Karpas-422 (cell line): ENCODE data around the gene TRIOBP. TPM values are rescaled to one million over a fixed set of nuclear protein-coding genes. Genes with fewer than 3 reads are reported as not detected.

ENCODE experiments used
- DNase-seq: peaks from one replicate; pipeline ENCODE4 v3.0.0-alpha.2; 2015
- H2AFZ ChIP-seq: fragments of 200-600 bp; sonication (generic); 2 replicates; pipeline ENCODE4 v1.6.1; 2014; ENCODE audit warnings: antibody characterized with exemption, low read length, mixed read lengths
- H3K27ac ChIP-seq: fragments of 200-600 bp; sonication (generic); 2 replicates; pipeline ENCODE4 v1.5.1; 2014; ENCODE audit warnings: mild to moderate bottlenecking, low read length, moderate library complexity
- H3K27me3 ChIP-seq: fragments of 200-600 bp; sonication (generic); 2 replicates; pipeline ENCODE4 v1.6.1; 2014; ENCODE audit warnings: low read length, mixed read lengths
- H3K36me3 ChIP-seq: fragments of 200-600 bp; sonication (generic); 2 replicates; pipeline ENCODE4 v1.6.1; 2014; ENCODE audit warnings: low read length, mixed read lengths; ENCODE audit not compliant: insufficient read depth
- H3K4me1 ChIP-seq: fragments of 200-600 bp; sonication (generic); 2 replicates; pipeline ENCODE4 v1.6.1; 2014; ENCODE audit warnings: mild to moderate bottlenecking, low read length, mixed read lengths
- H3K4me2 ChIP-seq: fragments of 200-600 bp; sonication (generic); 2 replicates; pipeline ENCODE4 v1.6.1; 2014; ENCODE audit warnings: low read length, low read depth, mild to moderate bottlenecking; ENCODE audit not compliant: poor library complexity, severe bottlenecking
- H3K4me3 ChIP-seq: fragments of 200-600 bp; sonication (generic); 2 replicates; pipeline ENCODE4 v1.5.1; 2014; ENCODE audit warnings: mild to moderate bottlenecking, antibody characterized with exemption, low read length, mixed read lengths
- H3K79me2 ChIP-seq: fragments of 200-600 bp; sonication (generic); 2 replicates; pipeline ENCODE4 v1.6.1; 2014; ENCODE audit warnings: mild to moderate bottlenecking, low read length, mixed read lengths
- H3K9ac ChIP-seq: fragments of 200-600 bp; sonication (generic); 2 replicates; pipeline ENCODE4 v1.6.0; 2014; ENCODE audit warnings: low read length
- H3K9me2 ChIP-seq: fragments of 200-600 bp; sonication (generic), shearing (Covaris generic); replicated peaks from 2 replicates; pipeline ENCODE4 v1.6.0; 2014; ENCODE audit warnings: mild to moderate bottlenecking, low read length, moderate library complexity; ENCODE audit not compliant: insufficient read depth
- H3K9me3 ChIP-seq: fragments of 300-700, 200-600 bp; sonication (generic); 2 replicates; pipeline ENCODE4 v1.6.1; 2014; ENCODE audit warnings: low read length, mixed read lengths
- H4K20me1 ChIP-seq: fragments of 200-600 bp; sonication (generic); 2 replicates; pipeline ENCODE4 v1.6.1; 2014; ENCODE audit warnings: mild to moderate bottlenecking, antibody characterized with exemption, low read length, low read depth; ENCODE audit not compliant: insufficient read depth
- total RNA-seq: library from RNA; depleted of rRNA; stranded (reverse); fragments of >200 nt; shearing (Covaris generic); gene quantifications from 2 replicates; pipeline ENCODE4 v1.2.3, GENCODE V29; 2014; ENCODE audit warnings: low replicate concordance

Gene TRIOBP
- total RNA-seq, 1 experiment from 2014 or later = 14.6 TPM

DNA sequence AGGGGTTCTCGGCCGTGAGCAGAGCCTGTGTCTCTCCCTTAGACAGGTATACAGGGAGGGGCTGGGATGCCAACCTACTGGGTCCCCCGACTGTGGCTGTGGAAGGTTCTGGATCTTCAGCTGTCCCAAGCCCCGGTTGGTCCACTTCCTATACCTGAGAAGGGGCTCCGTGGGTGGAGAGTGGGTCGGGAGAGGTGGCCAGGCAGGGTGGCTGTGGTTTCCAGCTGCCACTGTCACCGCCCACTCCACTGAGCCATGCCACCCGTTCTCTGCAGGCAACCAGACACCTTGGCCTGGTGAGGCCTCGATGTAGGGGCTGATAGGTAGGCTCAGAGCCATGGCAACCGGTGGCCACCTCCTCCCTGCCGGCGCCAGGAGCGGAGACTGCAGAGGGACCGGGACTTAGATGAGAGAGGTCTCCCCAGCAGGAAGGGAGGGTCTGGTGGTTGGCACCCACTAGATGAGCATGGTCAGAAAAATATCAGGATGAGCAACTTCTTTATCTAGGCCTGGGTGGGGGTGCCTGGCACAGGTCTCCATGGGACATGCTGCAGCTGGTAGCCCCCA is 53.8 kb downstream of the TRIOBP start:
- Histone ChIP-seq H3K9ac (no peak overlapping the region), H3K4me2 (no peak overlapping the region), H4K20me1 (no peaks in the 10 kb centered on the region), H3K36me3 (peaks cover 5% of the 10 kb centered on the region), H2AFZ (no peak overlapping the region), H3K27me3 (no peaks in the 10 kb centered on the region), H3K79me2 (peaks cover 40% of the 10 kb centered on the region), H3K4me3 (no peak overlapping the region), H3K9me3 (no peaks in the 10 kb centered on the region), H3K9me2 (no peaks in the 10 kb centered on the region), H3K27ac (no peak overlapping the region), H3K4me1 (peaks cover 13% of the 10 kb centered on the region)
- no peak for DNase-seq

- H3K4me1 ChIP-seq = peaks cover 13% of the 10 kb centered on the region
- no peak overlapping the region for H3K9ac ChIP-seq
- no peak overlapping the region for H3K27ac ChIP-seq
- H3K4me3 ChIP-seq = no peak overlapping the region
- no peak for DNase-seq
- no peaks in the 10 kb centered on the region for H3K9me3 ChIP-seq
- no peaks in the 10 kb centered on the region for H3K27me3 ChIP-seq
- no peak overlapping the region for H3K4me2 ChIP-seq
- peaks cover 5% of the 10 kb centered on the region for H3K36me3 ChIP-seq
- peaks cover 36% of the 10 kb centered on the region for H3K79me2 ChIP-seq
- H3K9me2 ChIP-seq = no peaks in the 10 kb centered on the region
- no peaks in the 10 kb centered on the region for H4K20me1 ChIP-seq
- H2AFZ ChIP-seq = no peak overlapping the region
Measured at GRCh38 chr22:37751449-37752188, 54.8 kb downstream of the TRIOBP start.

- Histone ChIP-seq H4K20me1 (no peaks in the 10 kb centered on the region), H3K27me3 (no peaks in the 10 kb centered on the region), H3K27ac (no peak overlapping the region), H3K4me2 (no peak overlapping the region), H3K4me3 (no peak overlapping the region), H3K79me2 (peaks cover 28% of the 10 kb centered on the region), H3K36me3 (peaks cover 5% of the 10 kb centered on the region), H2AFZ (no peak overlapping the region), H3K9me2 (no peaks in the 10 kb centered on the region), H3K4me1 (peaks cover 8% of the 10 kb centered on the region), H3K9ac (no peak overlapping the region), H3K9me3 (no peaks in the 10 kb centered on the region)
- no peak for DNase-seq
Measured at GRCh38 chr22:37752189-37753087, 55.6 kb downstream of the TRIOBP start.

DNA sequence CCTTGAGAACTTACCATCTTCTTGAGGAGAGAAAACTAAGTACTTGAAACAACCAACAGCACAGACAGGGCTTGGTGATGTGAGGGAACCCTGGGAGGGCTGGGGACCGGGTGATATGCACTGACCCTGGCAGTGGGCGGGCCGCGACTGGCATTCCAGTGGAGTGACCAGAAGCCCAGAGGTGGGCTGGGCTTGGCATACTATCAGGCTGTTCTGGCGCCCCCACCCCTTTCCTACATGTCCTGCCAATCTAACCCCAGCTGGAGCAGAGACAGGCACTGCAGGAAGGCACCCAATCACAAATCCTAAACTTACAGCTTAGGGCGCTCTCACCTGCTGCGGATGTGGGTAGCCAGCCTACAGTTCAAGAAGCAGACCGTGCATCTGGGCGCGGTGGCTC is 56.9 kb downstream of the TRIOBP start:
- H3K9ac ChIP-seq = no peak overlapping the region
- no peak overlapping the region for H2AFZ ChIP-seq
- no peaks in the 10 kb centered on the region for H3K9me3 ChIP-seq
- H3K79me2 ChIP-seq = peaks cover 15% of the 10 kb centered on the region
- no peaks in the 10 kb centered on the region for H3K27me3 ChIP-seq
- no peaks in the 10 kb centered on the region for H3K9me2 ChIP-seq
- no peak for DNase-seq
- H3K27ac ChIP-seq = no peak overlapping the region
- no peaks in the 10 kb centered on the region for H3K4me1 ChIP-seq
- H3K4me3 ChIP-seq = no peak overlapping the region
- H4K20me1 ChIP-seq = no peaks in the 10 kb centered on the region
- no peak overlapping the region for H3K4me2 ChIP-seq
- H3K36me3 ChIP-seq = peaks cover 5% of the 10 kb centered on the region

- Histone ChIP-seq H3K27ac (no peak overlapping the region), H3K27me3 (no peaks in the 10 kb centered on the region), H3K9me2 (no peaks in the 10 kb centered on the region), H3K4me3 (no peak overlapping the region), H4K20me1 (no peaks in the 10 kb centered on the region), H3K4me2 (no peak overlapping the region), H2AFZ (no peak overlapping the region), H3K79me2 (no peaks in the 10 kb centered on the region), H3K9ac (no peak overlapping the region), H3K9me3 (no peaks in the 10 kb centered on the region), H3K4me1 (no peaks in the 10 kb centered on the region), H3K36me3 (peaks cover 12% of the 10 kb centered on the region)
- DNase-seq = no peak
Measured at GRCh38 chr22:37757663-37758062, 60.8 kb downstream of the TRIOBP start.

- Histone ChIP-seq H3K79me2 (no peaks in the 10 kb centered on the region), H3K9me3 (no peaks in the 10 kb centered on the region), H3K9ac (no peak overlapping the region), H3K4me1 (peaks cover 2% of the 10 kb centered on the region), H3K4me2 (no peak overlapping the region), H3K27me3 (no peaks in the 10 kb centered on the region), H2AFZ (no peak overlapping the region), H3K36me3 (peaks cover 10% of the 10 kb centered on the region; the same call in 1 of the 2 replicates), H3K4me3 (no peak overlapping the region), H3K27ac (no peak overlapping the region), H4K20me1 (no peaks in the 10 kb centered on the region), H3K9me2 (no peaks in the 10 kb centered on the region)
- no peak for DNase-seq
Measured at GRCh38 chr22:37758694-37759093, 61.8 kb downstream of the TRIOBP start.

DNA sequence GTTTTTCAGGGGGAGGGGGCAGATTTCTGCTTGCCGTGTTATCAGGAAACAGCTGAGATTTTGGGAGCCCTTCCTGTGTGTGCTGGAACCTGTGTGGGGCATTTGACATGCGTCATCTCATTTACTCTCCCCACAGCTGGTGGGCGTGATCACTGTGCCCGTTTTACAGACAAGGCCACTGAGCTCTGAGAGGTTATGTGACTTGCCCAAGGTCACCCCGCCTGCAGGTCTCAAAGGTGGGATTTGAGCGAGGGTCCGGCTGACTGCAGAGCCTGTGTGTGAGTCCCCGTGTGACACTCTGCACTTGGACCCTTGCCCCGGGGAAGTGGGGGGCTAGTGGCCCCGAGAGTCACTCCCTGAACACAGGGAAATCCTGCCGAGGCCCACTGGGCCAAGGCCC is 62.4 kb downstream of the TRIOBP start:
- no peak overlapping the region for H3K4me2 ChIP-seq
- H2AFZ ChIP-seq = no peak overlapping the region
- no peak for DNase-seq
- H3K27ac ChIP-seq = no peak overlapping the region
- H3K79me2 ChIP-seq = no peaks in the 10 kb centered on the region
- no peaks in the 10 kb centered on the region; the same call in 1 of the 2 replicates for H4K20me1 ChIP-seq
- H3K9me2 ChIP-seq = no peaks in the 10 kb centered on the region
- no peak overlapping the region for H3K9ac ChIP-seq
- no peak overlapping the region for H3K4me3 ChIP-seq
- no peaks in the 10 kb centered on the region for H3K9me3 ChIP-seq
- peaks cover 10% of the 10 kb centered on the region; the same call in 1 of the 2 replicates for H3K36me3 ChIP-seq
- no peaks in the 10 kb centered on the region for H3K27me3 ChIP-seq
- H3K4me1 ChIP-seq = peaks cover 8% of the 10 kb centered on the region

GRCh38 chr22:37760152-37760551 is 63.3 kb downstream of the TRIOBP start:
- Histone ChIP-seq H3K36me3 (peaks cover 8% of the 10 kb centered on the region; the same call in 1 of the 2 replicates), H2AFZ (no peak overlapping the region), H3K9me2 (no peaks in the 10 kb centered on the region), H3K27ac (no peak overlapping the region), H3K79me2 (no peaks in the 10 kb centered on the region), H3K27me3 (no peaks in the 10 kb centered on the region), H3K9me3 (no peaks in the 10 kb centered on the region), H3K4me2 (no peak overlapping the region), H4K20me1 (no peaks in the 10 kb centered on the region; the same call in 1 of the 2 replicates), H3K9ac (no peak overlapping the region), H3K4me3 (no peak overlapping the region), H3K4me1 (peaks cover 14% of the 10 kb centered on the region)
- DNase-seq = no peak
